Eye (tissue), 1 donor: ENCODE results near the gene HHEX.
A peak's percentile ranks its signal among the peaks of the same experiment; 100 is the strongest.

Experiments used
- DNase-seq: peaks from one replicate; pipeline ENCODE4 v3.0.0-alpha.2; 2015

Gene HHEX

GRCh38 chr10:92695679-92696605, 6.2 kb downstream of the HHEX start:
- peak; percentile 45 for DNase-seq

DNA sequence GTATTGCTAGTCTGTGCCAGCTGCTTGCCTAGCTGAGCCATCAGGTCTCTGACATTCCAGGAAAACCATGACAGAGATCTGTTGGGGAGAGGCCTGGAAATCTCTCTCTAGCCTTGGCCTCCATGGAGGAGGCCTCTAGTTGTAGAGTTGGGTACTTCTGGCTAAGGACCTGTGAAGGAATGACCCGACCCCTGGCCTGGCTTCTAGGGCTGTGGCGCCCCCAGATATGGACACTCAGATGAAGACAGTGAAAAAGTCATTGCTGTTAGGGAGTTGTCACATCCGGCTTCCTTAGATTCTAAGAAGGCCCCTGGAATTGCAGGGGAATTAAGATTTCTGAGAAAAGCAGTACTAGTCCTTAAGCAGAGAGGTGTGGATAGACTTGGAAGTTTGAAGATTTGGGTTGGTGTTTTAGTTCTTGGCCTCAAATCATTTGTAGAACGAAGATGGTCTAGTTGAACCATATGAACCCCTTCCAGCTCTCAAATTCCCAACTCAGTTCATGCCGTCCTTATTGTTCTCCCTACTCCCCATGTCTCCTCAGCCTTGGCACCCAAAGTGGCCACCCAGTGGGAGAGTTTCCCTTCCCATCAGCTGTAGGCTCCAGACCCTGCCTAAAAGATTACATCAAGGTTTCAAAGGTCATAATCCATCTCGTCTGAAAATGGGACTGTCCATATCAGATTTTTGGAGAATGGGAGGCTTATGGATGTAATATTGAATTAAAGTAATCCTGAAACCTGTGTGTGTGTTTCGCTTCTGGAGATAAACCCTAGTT, 7.0 kb downstream of the HHEX start:
- DNase-seq: no peak

- peak; percentile 3 for DNase-seq
These were observed 8.1 kb downstream of the HHEX start for GRCh38 chr10:92697663-92698511.

DNA sequence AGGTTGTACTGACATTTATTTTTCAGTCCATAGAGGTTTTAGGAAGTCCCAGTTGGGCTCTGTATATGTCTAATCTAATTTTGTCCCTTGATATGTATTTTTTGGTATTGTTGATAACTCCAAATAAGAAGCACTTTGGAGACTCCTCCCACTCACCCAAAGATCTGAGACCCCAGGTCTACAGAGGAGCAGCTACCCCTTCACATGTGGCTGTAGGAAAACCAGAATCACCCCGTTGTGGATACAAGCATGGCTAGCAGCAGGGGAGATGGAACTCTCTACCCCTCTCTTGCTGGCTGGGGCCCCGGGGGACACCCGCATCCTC, 9.4 kb downstream of the HHEX start:
- no peak for DNase-seq

DNA sequence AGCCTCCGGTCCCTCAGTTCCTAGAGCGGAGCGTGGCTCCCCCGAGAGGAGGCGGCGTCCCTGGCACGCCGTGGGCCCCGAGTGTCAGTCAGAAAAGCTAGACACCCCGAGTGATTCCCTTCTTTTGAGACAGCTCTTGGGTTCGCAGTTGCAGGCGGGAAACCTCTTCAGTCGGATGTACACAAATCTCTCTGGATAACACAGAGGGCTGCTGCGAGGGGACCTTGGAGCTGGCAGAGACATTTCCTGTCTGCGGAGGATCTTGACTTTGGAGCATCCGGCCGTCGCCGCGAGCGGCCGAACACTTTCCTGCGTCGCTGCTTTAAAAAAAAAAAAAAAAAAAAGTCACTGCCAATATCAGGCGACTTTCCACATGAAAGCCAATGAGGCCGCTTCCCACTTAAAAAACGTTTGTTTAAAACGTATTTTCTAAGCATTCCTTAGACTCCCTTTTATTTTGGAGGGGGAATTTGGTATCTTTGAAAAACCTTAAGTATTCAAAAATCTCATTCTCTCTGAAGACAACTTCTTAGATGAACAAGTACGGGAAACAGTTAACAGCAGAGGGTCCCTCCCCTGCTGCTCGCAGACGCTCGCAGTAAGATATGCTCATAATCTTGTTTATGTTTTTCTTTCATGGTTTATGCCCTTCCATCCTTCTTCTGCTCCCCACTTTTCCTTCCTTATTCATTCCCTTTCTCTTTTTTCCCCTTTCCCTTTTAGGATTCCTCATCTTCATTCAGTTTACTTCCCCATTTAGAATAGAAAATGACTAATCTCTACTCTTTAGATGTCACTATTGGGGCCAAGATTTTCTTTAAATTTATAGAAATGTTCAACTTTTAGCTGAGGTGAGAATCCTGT, 10.0 kb downstream of the HHEX start:
- peak; percentile 69 for DNase-seq

DNA sequence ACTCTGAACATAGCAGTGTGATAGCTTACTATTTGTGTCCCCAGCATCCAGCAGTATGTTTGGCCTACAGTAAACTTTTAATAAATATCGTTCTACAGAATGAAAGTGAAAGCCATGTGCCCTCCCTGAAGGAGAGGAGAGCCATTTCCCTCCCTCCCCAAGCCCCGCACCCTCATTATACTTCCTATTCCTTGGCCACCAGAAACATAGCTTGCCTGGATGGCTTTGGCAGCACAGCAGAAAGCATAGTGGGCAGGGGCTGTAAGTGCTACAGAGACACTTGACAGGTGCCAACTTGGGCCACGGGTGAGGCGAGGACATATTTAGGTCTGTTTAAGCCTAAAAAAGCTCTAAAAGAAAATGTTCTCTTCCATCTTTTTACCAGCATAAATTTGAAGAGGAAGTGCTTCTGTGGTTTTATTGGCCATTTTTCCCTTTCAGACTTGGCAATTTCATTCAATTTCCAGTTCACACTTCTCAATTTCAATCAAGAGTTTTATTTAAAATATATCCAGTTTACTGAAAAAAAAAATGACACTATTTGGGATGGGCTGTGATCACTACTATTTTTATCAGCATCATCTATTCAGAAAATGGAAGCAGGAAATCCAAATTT, 12.7 kb downstream of the HHEX start:
- DNase-seq: peak; percentile 4

GRCh38 chr10:92712016-92712889, 22.5 kb downstream of the HHEX start:
- no peak for DNase-seq

DNA sequence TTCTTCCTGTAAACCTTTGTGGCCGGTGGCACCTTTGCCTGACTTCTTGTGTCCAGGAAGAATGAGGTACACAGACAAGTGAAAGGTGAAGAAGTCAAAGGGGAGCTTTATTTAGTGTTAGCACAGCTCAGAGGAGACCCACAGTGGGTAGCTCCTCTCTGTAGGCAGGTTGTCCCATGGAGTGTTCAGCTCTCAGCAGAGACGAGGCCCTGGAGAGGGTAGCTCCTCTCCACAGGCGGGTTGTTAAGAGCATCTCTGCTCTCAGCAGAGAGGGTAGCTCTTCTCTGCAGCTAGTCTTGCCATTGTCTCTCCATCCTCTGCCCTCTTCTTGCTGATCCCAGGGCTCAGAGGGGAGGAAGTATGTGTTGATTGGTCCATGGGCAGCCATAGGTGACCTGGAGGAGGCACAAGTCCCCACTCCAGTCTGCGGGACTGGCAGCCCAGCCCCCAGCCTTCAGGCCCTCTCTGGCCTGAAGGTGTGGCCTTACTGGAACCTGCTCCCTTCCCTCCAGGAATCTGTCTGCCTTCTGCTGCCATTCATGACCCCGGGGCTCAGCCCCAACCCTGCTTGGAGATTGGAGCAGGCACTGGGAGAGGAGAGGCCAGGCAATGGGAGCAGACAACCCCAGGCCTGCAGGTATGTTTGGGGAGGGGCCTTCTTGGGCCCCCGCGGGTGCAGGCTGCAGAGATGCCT, 24.5 kb downstream of the HHEX start:
- no peak for DNase-seq

GRCh38 chr10:92714872-92715271, 25.1 kb downstream of the HHEX start:
- DNase-seq: no peak

- DNase-seq: no peak
These were observed 30.5 kb downstream of the HHEX start for GRCh38 chr10:92719991-92720830.

GRCh38 chr10:92720831-92721165, 31.0 kb downstream of the HHEX start:
- no peak for DNase-seq

- no peak for DNase-seq
These were observed 32.6 kb downstream of the HHEX start for GRCh38 chr10:92722349-92722748.

DNA sequence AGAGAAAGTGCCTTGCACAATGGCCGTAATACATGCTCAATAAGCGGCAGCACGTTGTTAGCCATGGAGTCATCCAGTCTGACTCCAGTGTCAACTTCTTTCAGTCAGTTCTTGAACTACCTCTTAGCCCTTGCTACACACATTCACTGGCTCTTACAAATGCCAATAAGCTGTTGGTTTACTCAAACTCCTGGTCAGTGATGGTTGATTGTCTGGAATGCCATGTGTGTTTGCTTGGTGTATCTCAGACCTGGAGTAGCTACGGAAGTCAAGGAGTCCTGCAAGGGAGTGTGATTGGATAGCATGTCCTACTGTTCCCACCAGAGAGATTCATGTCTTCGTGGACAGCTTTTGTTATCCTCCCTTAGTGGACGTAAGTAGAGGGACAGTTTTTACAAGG, 37.4 kb downstream of the HHEX start:
- no peak for DNase-seq

GRCh38 chr10:92727550-92727949, 37.8 kb downstream of the HHEX start:
- DNase-seq: no peak

GRCh38 chr10:92729886-92730285, 40.1 kb downstream of the HHEX start:
- no peak for DNase-seq

- DNase-seq: no peak
These were observed 43.2 kb downstream of the HHEX start for GRCh38 chr10:92732958-92733357.

GRCh38 chr10:92734301-92734700, 44.5 kb downstream of the HHEX start:
- no peak for DNase-seq

- DNase-seq: no peak
These were observed 46.2 kb downstream of the HHEX start for GRCh38 chr10:92735938-92736337.

GRCh38 chr10:92737484-92737883, 47.7 kb downstream of the HHEX start:
- DNase-seq: no peak
